ENCODE data around the gene TGFB2. TPM values are rescaled to one million over a fixed set of nuclear protein-coding genes. Genes with fewer than 3 reads are reported as not detected.
"Not testable (repeated sequence)": the region's sequence is repeated elsewhere in the genome, so short reads cannot be mapped to it uniquely, and the experiment has no call there.

TGFB2 gene
- not detected for polyA plus RNA-seq (2012; ENCODE audit: insufficient read depth, insufficient read length)

GRCh38 chr1:218344814-218345672 is at the start of gene TGFB2:
Gene TGFB2 (plus strand): TSS chr1:218345336. CDS start chr1:218346702, 1,366 bp downstream.
- peak within 1 kb of the TSS; percentile 44 for H3K4me3 ChIP-seq (ENCODE audit: low read length)
- DNase-seq (ENCODE audit: low read depth, low spot score) = no peak

DNA sequence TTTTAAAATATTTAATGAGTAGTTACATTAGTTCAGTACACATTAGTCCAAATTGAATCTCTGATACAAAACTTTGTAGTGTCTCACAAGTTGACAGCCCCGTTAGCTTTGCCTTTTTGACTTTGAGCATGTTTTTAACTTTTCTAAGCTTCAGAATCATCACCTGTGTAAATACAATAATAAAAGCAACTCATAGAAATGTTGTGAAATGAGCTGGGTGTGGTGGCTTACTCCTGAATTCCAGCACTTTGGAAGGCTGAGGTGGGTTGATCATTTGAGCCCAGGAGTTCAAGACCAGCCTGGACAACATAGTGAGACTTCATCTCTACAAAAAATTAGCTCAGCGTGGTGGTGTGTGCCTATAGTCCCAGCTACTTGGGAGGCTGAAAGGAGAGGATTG is 49.0 kb upstream of the TGFB2 start:
- H3K4me3 ChIP-seq (ENCODE audit: low read length) = no peak overlapping the region
- no peak for DNase-seq (ENCODE audit: low read depth, low spot score)

GRCh38 chr1:218297461-218297860 is 47.7 kb upstream of the TGFB2 start:
- H3K4me3 ChIP-seq (ENCODE audit: low read length) = no peak overlapping the region

GRCh38 chr1:218297867-218298266 is 47.3 kb upstream of the TGFB2 start:
- DNase-seq (ENCODE audit: low read depth, low spot score) = no peak
- H3K4me3 ChIP-seq (ENCODE audit: low read length) = no peak overlapping the region

More at GRCh38 chr1:218297461-218297860, 47.7 kb upstream of the TGFB2 start:
- DNase-seq (ENCODE audit: low read depth, low spot score) = no peak

- no peak for DNase-seq (ENCODE audit: low read depth, low spot score)
- no peak overlapping the region for H3K4me3 ChIP-seq (ENCODE audit: low read length)
Observed at GRCh38 chr1:218298398-218298797, 46.7 kb upstream of the TGFB2 start.

- DNase-seq (ENCODE audit: low read depth, low spot score) = no peak
- H3K4me3 ChIP-seq (ENCODE audit: low read length) = no peak overlapping the region
Observed at GRCh38 chr1:218299416-218299815, 45.7 kb upstream of the TGFB2 start.

- no peak for DNase-seq (ENCODE audit: low read depth, low spot score)
- no peak overlapping the region for H3K4me3 ChIP-seq (ENCODE audit: low read length)
Observed at GRCh38 chr1:218301217-218301616, 43.9 kb upstream of the TGFB2 start.

- no peak for DNase-seq (ENCODE audit: low read depth, low spot score)
- no peak overlapping the region for H3K4me3 ChIP-seq (ENCODE audit: low read length)
Observed at GRCh38 chr1:218302155-218302554, 43.0 kb upstream of the TGFB2 start.

- DNase-seq (ENCODE audit: low read depth, low spot score) = no peak
- H3K4me3 ChIP-seq (ENCODE audit: low read length) = no peak overlapping the region
Observed at GRCh38 chr1:218303176-218303879, 41.8 kb upstream of the TGFB2 start.

- no peak for DNase-seq (ENCODE audit: low read depth, low spot score)
- H3K4me3 ChIP-seq (ENCODE audit: low read length) = no peak overlapping the region
Observed at GRCh38 chr1:218304281-218305039, 40.7 kb upstream of the TGFB2 start.

GRCh38 chr1:218305472-218306064 is 39.6 kb upstream of the TGFB2 start:
- no peak overlapping the region for H3K4me3 ChIP-seq (ENCODE audit: low read length)
- DNase-seq (ENCODE audit: low read depth, low spot score) = no peak

GRCh38 chr1:218312509-218312908 is 32.6 kb upstream of the TGFB2 start:
- no peak for DNase-seq (ENCODE audit: low read depth, low spot score)
- H3K4me3 ChIP-seq (ENCODE audit: low read length) = no peak overlapping the region

DNA sequence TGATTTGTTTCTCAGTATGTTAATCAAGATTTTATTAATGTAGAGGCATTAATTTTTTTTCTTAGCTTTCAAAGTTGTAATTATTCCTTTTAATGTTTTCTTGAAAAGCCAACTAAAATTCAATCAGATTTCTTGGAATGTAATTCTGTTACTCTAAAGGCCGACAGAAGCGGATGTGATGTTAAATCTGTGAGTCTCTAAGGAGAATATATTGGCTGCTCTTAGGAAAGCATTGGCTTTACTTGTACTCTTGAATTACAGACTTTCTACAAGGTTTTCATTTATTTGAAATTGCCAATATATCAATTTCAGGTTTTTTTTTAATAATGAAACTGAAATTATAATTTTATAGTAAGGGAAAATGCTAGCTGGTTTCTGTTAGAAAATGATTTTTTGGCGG is 30.8 kb upstream of the TGFB2 start:
- H3K4me3 ChIP-seq (ENCODE audit: low read length) = no peak overlapping the region

GRCh38 chr1:218315638-218316037 is 29.5 kb upstream of the TGFB2 start:
- no peak for DNase-seq (ENCODE audit: low read depth, low spot score)
- no peak overlapping the region for H3K4me3 ChIP-seq (ENCODE audit: low read length)

More for the DNA sequence above, 30.8 kb upstream of the TGFB2 start:
- no peak for DNase-seq (ENCODE audit: low read depth, low spot score)

- DNase-seq (ENCODE audit: low read depth, low spot score) = no peak
- H3K4me3 ChIP-seq (ENCODE audit: low read length) = no peak overlapping the region
Observed at GRCh38 chr1:218317061-218317460, 28.1 kb upstream of the TGFB2 start.

DNA sequence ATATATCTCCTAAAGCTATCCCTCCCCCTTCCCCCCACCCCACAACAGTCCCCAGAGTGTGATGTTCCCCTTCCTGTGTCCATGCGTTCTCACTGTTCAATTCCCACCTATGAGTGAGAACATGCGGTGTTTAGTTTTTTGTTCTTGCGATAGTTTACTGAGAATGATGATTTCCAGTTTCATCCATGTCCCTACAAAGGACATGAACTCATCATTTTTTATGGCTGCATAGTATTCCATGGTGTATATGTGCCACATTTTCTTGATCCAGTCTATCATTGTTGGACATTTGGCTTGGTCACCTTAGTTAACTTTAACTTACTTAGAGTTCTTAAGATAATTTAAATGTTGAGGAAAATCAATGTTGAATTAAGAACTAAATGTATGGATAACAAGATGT is 25.0 kb upstream of the TGFB2 start:
- DNase-seq (ENCODE audit: low read depth, low spot score); H3K4me3 ChIP-seq (ENCODE audit: low read length): not testable (repeated sequence)

DNA sequence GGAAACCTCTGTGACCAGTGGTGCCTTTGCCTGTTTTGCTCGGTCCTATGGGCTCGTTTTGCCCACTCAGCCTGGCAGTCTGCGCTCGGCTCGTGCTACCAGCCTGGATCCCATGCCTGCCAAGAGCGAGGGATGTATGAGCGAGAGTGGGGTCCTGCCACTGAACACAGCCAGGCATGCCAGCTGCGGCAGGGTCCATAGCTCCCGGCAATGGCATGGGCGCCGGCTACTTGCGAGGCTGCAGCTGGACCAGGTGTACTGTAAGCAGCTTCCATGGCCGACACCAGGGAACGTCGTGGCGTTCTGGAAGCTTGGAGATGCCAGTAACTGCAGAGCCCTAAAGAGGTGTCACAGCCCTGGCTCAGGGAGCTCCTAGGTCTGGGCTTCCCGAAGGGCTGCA is 22.4 kb upstream of the TGFB2 start:
- no peak for DNase-seq (ENCODE audit: low read depth, low spot score)

GRCh38 chr1:218323568-218324225 is 21.4 kb upstream of the TGFB2 start:
- DNase-seq (ENCODE audit: low read depth, low spot score) = no peak
- no peak overlapping the region for H3K4me3 ChIP-seq (ENCODE audit: low read length)

More for the DNA sequence above, 22.4 kb upstream of the TGFB2 start:
- no peak overlapping the region for H3K4me3 ChIP-seq (ENCODE audit: low read length)

DNA sequence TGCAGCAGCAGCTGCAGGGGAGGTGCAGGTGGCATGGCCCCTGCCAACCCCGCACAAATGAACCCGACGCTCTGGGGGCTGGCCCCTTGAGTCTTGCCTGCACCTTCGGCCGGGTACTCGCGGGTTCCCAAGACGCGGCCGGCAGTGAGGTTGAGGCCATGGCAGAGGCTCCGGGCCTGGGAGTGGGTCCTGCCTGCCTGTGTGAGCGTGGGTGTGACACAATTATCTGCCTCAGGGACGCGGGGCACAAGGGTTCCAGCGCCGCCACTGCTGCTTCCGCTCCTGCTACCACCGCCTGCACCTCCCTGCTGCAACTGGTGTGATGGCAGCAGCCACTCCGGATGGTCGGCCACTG is 20.9 kb upstream of the TGFB2 start:
- no peak for DNase-seq (ENCODE audit: low read depth, low spot score)
- H3K4me3 ChIP-seq (ENCODE audit: low read length) = no peak overlapping the region
